HepG2 (cell line): ENCODE results near the gene IBA57. TPM values are rescaled to one million over a fixed set of nuclear protein-coding genes. Genes with fewer than 3 reads are reported as not detected.

Experiments
- ATAC-seq: fragments of 200-7000 bp; cut with Tn5 transposase; 3 replicates; pipeline ENCODE4 v1.9.1; 2020; ENCODE audit warnings: mild to moderate bottlenecking, moderate library complexity
- BruUV-seq: library from RNA; stranded (reverse); fragments of 400-500 nt; replicated peaks from 2 replicates; lab custom pipeline; 2021; lab: Mats Ljungman, UMichigan
- CTCF ChIA-PET: fragments of 300-600 bp; formaldehyde crosslinking; extraction: SDS; loops from one replicate; lab custom pipeline; 2021; ENCODE audit warnings: low total read pairs, inconsistent platforms, low intra/inter-chr PET ratio; lab: Yijun Ruan, JAX
- POLR2A ChIA-PET: fragments of 350-600 bp; sonication (Branson Sonifier 250); formaldehyde crosslinking; loops from one replicate; lab custom pipeline; 2020; ENCODE audit warnings: antibody characterized with exemption, inconsistent platforms; lab: Yijun Ruan, JAX
- DNase-seq: peaks from one replicate; pipeline ENCODE4 v3.0.0-alpha.2; 2015; ENCODE audit warnings: low spot score
- FAIRE-seq: peaks from 3 replicates; lab custom pipeline; 2011; peaks lifted over from hg19 to GRCh38; lab: Jason Lieb, UNC
- H2AFZ ChIP-seq: one replicate; pipeline ENCODE4 v1.6.1; 2011; ENCODE audit warnings: low read length, inconsistent platforms
- H3K27ac ChIP-seq: fragments of 300-600 bp; 3 replicates; pipeline ENCODE4 v1.8.0; 2011; ENCODE audit warnings: mixed run types, mild to moderate bottlenecking, mixed read lengths, low read length, inconsistent platforms; ENCODE audit not compliant: insufficient read depth; ENCODE audit errors: extremely low read length
- H3K27me3 ChIP-seq, 2 experiments: fragments of 200-600 bp in 1 of 2; 2 replicates in 1 of 2; 3 replicates in 1 of 2; pipeline versions ENCODE4 v1.6.0 to v1.8.0; 2011; ENCODE audit warnings: low read length in 2 of 2, mild to moderate bottlenecking in 2 of 2, moderate library complexity in 2 of 2, inconsistent platforms in 1 of 2; ENCODE audit not compliant: insufficient read depth in 2 of 2, control insufficient read depth in 1 of 2
- H3K36me3 ChIP-seq, 2 experiments: fragments of 200-600 bp in 1 of 2; replicated peaks in 1 of 2; 2 replicates in 1 of 2; 3 replicates in 1 of 2; pipeline versions ENCODE4 v1.5.1 to v1.8.0; 2011; ENCODE audit warnings: low read length in 2 of 2, inconsistent platforms in 1 of 2; ENCODE audit not compliant: insufficient read depth in 2 of 2, control insufficient read depth in 1 of 2
- H3K4me1 ChIP-seq: 2 replicates; pipeline ENCODE4 v1.5.1; 2012; ENCODE audit warnings: low read length, inconsistent platforms; ENCODE audit not compliant: insufficient read depth
- H3K4me2 ChIP-seq: 2 replicates; pipeline ENCODE4 v1.6.0; 2011; ENCODE audit warnings: low read depth, low read length, inconsistent platforms
- H3K4me3 ChIP-seq, 3 experiments: fragments of 200-600 bp in 1 of 3; sonication (generic), shearing (Covaris generic) in 1 of 3; replicated peaks in 1 of 3; 2 replicates each; pipeline ENCODE4 v1.5.1; 2011 to 2016; ENCODE audit warnings: low read length in 3 of 3, inconsistent platforms in 2 of 3, low read depth in 2 of 3, mild to moderate bottlenecking in 2 of 3, control low read depth in 1 of 3, mixed read lengths in 1 of 3; ENCODE audit not compliant: insufficient read depth in 1 of 3
- H3K79me2 ChIP-seq: one replicate; pipeline ENCODE4 v1.6.1; 2011; ENCODE audit warnings: low read length, inconsistent platforms; ENCODE audit not compliant: insufficient read depth
- H3K9ac ChIP-seq: 2 replicates; pipeline ENCODE4 v1.6.0; 2011; ENCODE audit warnings: mild to moderate bottlenecking, low read depth, low read length, inconsistent platforms; ENCODE audit not compliant: insufficient read depth
- H3K9me3 ChIP-seq: 2 replicates; pipeline ENCODE4 v1.5.1; 2012; ENCODE audit warnings: mild to moderate bottlenecking, low read length
- H4K20me1 ChIP-seq: 2 replicates; pipeline ENCODE4 v1.6.0; 2011; ENCODE audit warnings: inconsistent platforms, mild to moderate bottlenecking, low read length, moderate library complexity; ENCODE audit not compliant: insufficient read depth
- BCL3 ChIP-seq: sonication (generic); formaldehyde crosslinking; IDR thresholded peaks from 2 replicates; pipeline ENCODE4 v1.5.1; 2020; ENCODE audit warnings: mild to moderate bottlenecking, missing genetic modification reagents, moderate library complexity
- FOSL2 ChIP-seq: sonication (generic); formaldehyde crosslinking; IDR thresholded peaks from 2 replicates; pipeline ENCODE4 v1.4.0; 2020; ENCODE audit warnings: missing genetic modification reagents
- HNRNPH1 ChIP-seq: fragments of 200-400 bp; formaldehyde crosslinking; optimal IDR thresholded peaks from 2 replicates; pipeline ENCODE3; 2017; ENCODE audit warnings: mild to moderate bottlenecking, low read depth, low read length
- LBX2 ChIP-seq: sonication (generic); formaldehyde crosslinking; IDR thresholded peaks from 2 replicates; pipeline ENCODE4 v1.5.0; 2020; ENCODE audit warnings: missing genetic modification reagents, mild to moderate bottlenecking, borderline replicate concordance
- MYPOP ChIP-seq: sonication (generic); formaldehyde crosslinking; IDR thresholded peaks from 2 replicates; pipeline ENCODE4 v1.8.1; 2023; ENCODE audit warnings: mild to moderate bottlenecking, moderate library complexity, missing genetic modification reagents
- PHB2 ChIP-seq: fragments of 450-650 bp; IDR thresholded peaks from 2 replicates; pipeline ENCODE4 v1.6.1; 2018; ENCODE audit not compliant: partially characterized antibody
- RBAK ChIP-seq: sonication (generic); formaldehyde crosslinking; IDR thresholded peaks from 2 replicates; pipeline ENCODE4 v1.5.1; 2020; ENCODE audit warnings: mild to moderate bottlenecking, missing genetic modification reagents
- ZNF530 ChIP-seq: sonication (generic); formaldehyde crosslinking; IDR thresholded peaks from 2 replicates; pipeline ENCODE4 v1.5.0; 2020; ENCODE audit warnings: low read depth, mild to moderate bottlenecking, missing genetic modification reagents
- ZNF574 ChIP-seq: sonication (generic); formaldehyde crosslinking; IDR thresholded peaks from 2 replicates; pipeline ENCODE4 v1.4.0; 2020; ENCODE audit warnings: missing genetic modification reagents
- WGBS: methylation state at CpG from one replicate; pipeline ENCODE4 v1.1.6; 2017; ENCODE audit warnings: low lambda C conversion rate; 5-methylcytosine and 5-hydroxymethylcytosine counted together
- in situ Hi-C: cut with HindIII; loops from 2 replicates; pipeline ENCODE4 v1.10.0; 2017; ENCODE audit warnings: low pct_unique_long_range_greater_than_20kb; ENCODE audit not compliant: extremely low pct_ligation_motif_present
- intact Hi-C: fragments of 100-400 bp; cut with micrococcal nuclease; formaldehyde crosslinking; loops from one replicate; pipeline ENCODE4 v1.10.0; 2022; ENCODE audit not compliant: unreplicated experiment
- polyA plus RNA-seq, 8 experiments: library from polyadenylated mRNA; depleted of rRNA in 3 of 8; stranded (reverse) in 7 of 8; unstranded in 1 of 8; fragments of >200 nt; fragmentation: Illumina TruSeq in 4 of 8; extraction: Trizol in 4 of 8; gene quantifications; 2 replicates each; pipeline versions ENCODE4 v1.2.1 to v1.2.3, GENCODE V29; 2011 to 2016; ENCODE audit warnings: low read depth in 4 of 8, missing spikeins in 1 of 8, mixed read lengths in 1 of 8; ENCODE audit not compliant: insufficient read depth in 1 of 8
- total RNA-seq, 5 experiments: library from RNA; depleted of rRNA; stranded (reverse); fragments of >200 nt; fragmentation: Illumina TruSeq; extraction: Trizol; gene quantifications; 2 replicates each; pipeline ENCODE4 v1.2.3, GENCODE V29; 2016; ENCODE audit warnings: low read depth in 1 of 5

IBA57 gene
- total and polyA plus RNA-seq, 2 of the 13 experiments (the other 11 are each of a cell fraction or from before 2014, with no cell fraction given), result 2.3 to 10.2 TPM

GRCh38 chr1:228123505-228123904, 42.1 kb upstream of the IBA57 start:
- intact Hi-C loops, result no loop called here
- Histone ChIP-seq H3K27ac (no peak overlapping the region), H3K27me3 (no peaks in the 10 kb centered on the region), H3K36me3 (no peaks in the 10 kb centered on the region), H3K9me3 (peaks cover 3% of the 10 kb centered on the region), H3K9ac (no peak overlapping the region), H3K4me2 (peak overlapping the region; percentile 11), H2AFZ (no peak overlapping the region), H3K79me2 (no peaks in the 10 kb centered on the region), H3K4me1 (peaks cover 14% of the 10 kb centered on the region), H4K20me1 (no peaks in the 10 kb centered on the region), H3K4me3 (no peak overlapping the region)
- WGBS, result 3% methylated on average over 2 of the region's 2 CpGs
- ATAC-seq, result no peak
- no peak for FAIRE-seq
- DNase-seq, result no peak
- ChIA-PET POLR2A (interaction anchor here (0.9 to 3.7 kb wide), 2 partner anchors 13 to 42 kb away, joined by 4 to 11 read pairs; partner anchors contain the start of gene IBA57), CTCF (no interaction called here)
- no TSS peak for BruUV-seq
- TF ChIP-seq FOSL2, result peak; percentile 38; the same call in 1 of the 2 replicates
- no peak for TF ChIP-seq BCL3 (CRISPR knock-in tag)
- TF ChIP-seq RBAK, result peak; percentile 89
- in situ Hi-C loops, result no loop called here

- Histone ChIP-seq H3K36me3 (no peaks in the 10 kb centered on the region), H3K9ac (no peak overlapping the region), H3K4me1 (peaks cover 14% of the 10 kb centered on the region), H3K4me3 (no peak overlapping the region), H2AFZ (no peak overlapping the region), H3K4me2 (no peak overlapping the region), H4K20me1 (no peaks in the 10 kb centered on the region), H3K27ac (no peak overlapping the region), H3K9me3 (no peaks in the 10 kb centered on the region), H3K27me3 (no peaks in the 10 kb centered on the region), H3K79me2 (no peaks in the 10 kb centered on the region)
- intact Hi-C loops, result no loop called here
- ChIA-PET CTCF (no interaction called here), POLR2A (no interaction called here)
- FAIRE-seq (no peak), DNase-seq (no peak), ATAC-seq (no peak)
- BruUV-seq, result no TSS peak
- in situ Hi-C loops, result no loop called here
- WGBS, result 45% methylated on average over 5 of the region's 5 CpGs
- TF ChIP-seq ZNF574 (CRISPR knock-in tag) (no peak), MYPOP (CRISPR knock-in tag) (no peak), HNRNPH1 (no peak), ZNF530 (CRISPR knock-in tag) (no peak), PHB2 (no peak), LBX2 (CRISPR knock-in tag) (no peak)
These were observed 40.4 kb upstream of the IBA57 start for GRCh38 chr1:228125185-228125584.
